Stimulated activated CD8-positive, alpha-beta memory T cell treated with anti-CD3 and anti-CD28 coated beads, Interleukin-4, amount 100 ng/mL, for 4 hours (primary cell): ENCODE data around the gene MET.

Experiments
- DNase-seq, 2 donors: peaks; one replicate each; pipeline ENCODE4 v3.0.0-alpha.2; 2020; ENCODE audit warnings: low read depth in 2 of 2, low spot score in 1 of 2

Gene MET

DNA sequence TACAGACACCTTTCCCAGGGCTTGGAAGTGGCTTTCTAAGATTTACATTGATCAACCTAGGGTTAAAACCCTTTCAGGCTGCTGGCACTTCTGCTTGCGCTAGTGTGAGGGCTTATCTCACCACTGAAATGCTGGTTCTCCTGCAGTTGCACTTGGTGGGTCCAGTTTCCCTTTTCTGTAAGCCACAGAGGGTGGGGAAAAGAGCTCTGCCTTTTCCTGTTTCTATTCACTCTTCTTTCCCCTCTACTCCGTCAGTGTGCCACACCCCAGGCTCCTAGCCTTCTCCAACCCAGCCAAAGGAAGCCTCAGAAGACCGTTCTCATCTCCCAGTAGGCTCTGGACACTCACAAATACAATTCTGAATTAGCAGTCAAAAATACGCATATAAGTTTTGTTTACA, 171.4 kb downstream of the MET start:
- DNase-seq: no peak
